ENCODE results near the gene UTP18.
A peak's percentile ranks its signal among the peaks of the same experiment; 100 is the strongest.

The UTP18 gene

DNA sequence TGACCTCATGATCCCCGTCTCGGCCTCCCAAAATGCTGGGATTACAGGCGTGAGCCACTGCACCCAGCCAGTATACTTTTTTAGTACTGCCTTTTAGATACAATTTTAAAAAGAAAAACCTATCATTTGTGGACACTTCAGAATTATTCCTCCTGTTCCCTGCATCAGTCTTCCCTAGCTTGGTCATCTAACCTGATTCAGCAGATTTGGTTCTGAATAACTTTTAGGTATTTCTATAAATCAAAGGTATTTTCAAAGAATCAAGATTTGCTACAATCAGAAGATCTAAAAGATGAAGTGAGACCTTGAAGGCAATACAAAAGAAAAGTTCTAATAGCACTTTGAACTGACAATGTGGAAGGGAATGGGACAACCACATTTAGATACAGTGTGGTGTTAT is 30.5 kb upstream of the UTP18 start:
- Histone ChIP-seq H4K20me1 (ENCODE audit: insufficient read depth, low read length) (no peaks in the 10 kb centered on the region), H3K36me3 (ENCODE audit: insufficient read depth, low read length) (no peaks in the 10 kb centered on the region), H3K27ac (ENCODE audit: low read depth, low read length, poor library complexity, severe bottlenecking) (peak overlapping the region; percentile 76), H2AFZ (ENCODE audit: low read length) (no peak overlapping the region), H3K9me2 (ENCODE audit: low read depth, low read length) (no peaks in the 10 kb centered on the region), H3F3A (ENCODE audit: insufficient read depth, low read length) (0 out of 2 replicates have a peak, but pooled peaks cover 2% of the 10 kb centered on the region), H3K4me2 (ENCODE audit: low read length) (peak overlapping the region; percentile 12; the same call in 1 of the 2 replicates), H3K9me3 (ENCODE audit: low read length) (no peaks in the 10 kb centered on the region), H3K27me3 (ENCODE audit: insufficient read depth, low read length) (no peaks in the 10 kb centered on the region), H3K4me3 (ENCODE audit: low read depth, low read length, poor library complexity, severe bottlenecking) (no peak overlapping the region), H3K4me1 (ENCODE audit: insufficient read depth, low read length, severe bottlenecking) (peaks cover 34% of the 10 kb centered on the region), H3K9ac (ENCODE audit: low read length) (peak overlapping the region; percentile 2; the same call in 1 of the 2 replicates), H3K79me2 (ENCODE audit: insufficient read depth, low read length) (peaks cover 42% of the 10 kb centered on the region)
- TF ChIP-seq, protein P1, sequence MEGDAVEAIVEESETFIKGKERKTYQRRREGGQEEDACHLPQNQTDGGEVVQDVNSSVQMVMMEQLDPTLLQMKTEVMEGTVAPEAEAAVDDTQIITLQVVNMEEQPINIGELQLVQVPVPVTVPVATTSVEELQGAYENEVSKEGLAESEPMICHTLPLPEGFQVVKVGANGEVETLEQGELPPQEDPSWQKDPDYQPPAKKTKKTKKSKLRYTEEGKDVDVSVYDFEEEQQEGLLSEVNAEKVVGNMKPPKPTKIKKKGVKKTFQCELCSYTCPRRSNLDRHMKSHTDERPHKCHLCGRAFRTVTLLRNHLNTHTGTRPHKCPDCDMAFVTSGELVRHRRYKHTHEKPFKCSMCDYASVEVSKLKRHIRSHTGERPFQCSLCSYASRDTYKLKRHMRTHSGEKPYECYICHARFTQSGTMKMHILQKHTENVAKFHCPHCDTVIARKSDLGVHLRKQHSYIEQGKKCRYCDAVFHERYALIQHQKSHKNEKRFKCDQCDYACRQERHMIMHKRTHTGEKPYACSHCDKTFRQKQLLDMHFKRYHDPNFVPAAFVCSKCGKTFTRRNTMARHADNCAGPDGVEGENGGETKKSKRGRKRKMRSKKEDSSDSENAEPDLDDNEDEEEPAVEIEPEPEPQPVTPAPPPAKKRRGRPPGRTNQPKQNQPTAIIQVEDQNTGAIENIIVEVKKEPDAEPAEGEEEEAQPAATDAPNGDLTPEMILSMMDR (IDR thresholded peaks at IDR 0.05; ENCODE audit: low read length) = no peak
- no peak for TF ChIP-seq EZH2 (IDR thresholded peaks at IDR 0.05; ENCODE audit: borderline replicate concordance, low read length)

DNA sequence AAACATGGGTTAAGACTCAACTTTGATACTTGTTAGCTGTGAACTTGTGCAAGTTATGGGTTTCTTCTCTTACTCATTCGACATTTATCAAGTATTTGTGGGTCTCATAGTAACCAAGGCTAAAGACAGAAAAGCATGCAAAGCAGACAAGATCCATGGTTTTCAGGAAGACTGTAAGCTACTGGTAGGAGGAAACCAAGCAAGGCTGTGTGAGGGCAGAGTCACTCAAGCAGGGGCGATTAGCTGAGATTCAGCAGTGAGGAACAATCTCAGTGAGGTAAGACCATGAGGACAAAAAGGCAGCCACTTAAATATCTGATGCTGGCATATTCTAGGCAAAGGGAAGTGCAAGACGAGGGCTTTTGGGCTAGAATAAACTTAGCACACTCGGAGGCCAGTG is 30.0 kb upstream of the UTP18 start:
- H3K27ac ChIP-seq (ENCODE audit: low read depth, low read length, poor library complexity, severe bottlenecking) = peak overlapping the region; percentile 76
- peak overlapping the region; percentile 12; the same call in 1 of the 2 replicates for H3K4me2 ChIP-seq (ENCODE audit: low read length)

DNA sequence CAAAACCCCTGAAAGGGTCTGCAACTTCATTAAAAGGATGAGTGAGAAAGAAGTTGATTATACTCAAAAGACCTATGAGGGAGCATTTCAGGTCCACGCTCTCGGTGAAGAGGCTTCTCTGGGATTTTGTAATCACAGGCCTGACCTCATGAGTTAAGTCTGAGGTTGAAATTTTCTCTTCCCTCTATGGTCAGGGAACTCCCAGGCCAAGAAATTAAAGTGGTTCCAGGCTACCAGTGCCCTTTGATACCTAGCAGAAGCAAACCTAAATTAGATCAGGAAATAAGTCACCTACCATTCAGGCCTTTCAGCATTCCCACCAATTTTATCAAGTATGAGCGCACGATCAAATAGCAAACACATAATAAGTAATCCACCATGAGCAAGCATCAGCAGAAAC is 28.3 kb upstream of the UTP18 start:
- H3K4me1 ChIP-seq (ENCODE audit: insufficient read depth, low read length, severe bottlenecking) = peaks cover 34% of the 10 kb centered on the region
- no peak overlapping the region for H3K4me3 ChIP-seq (ENCODE audit: low read depth, low read length, poor library complexity, severe bottlenecking)
- TF ChIP-seq, protein P1 (IDR thresholded peaks at IDR 0.05; ENCODE audit: low read length) = no peak
- TF ChIP-seq EZH2 (IDR thresholded peaks at IDR 0.05; ENCODE audit: borderline replicate concordance, low read length) = no peak
- H3K27me3 ChIP-seq (ENCODE audit: insufficient read depth, low read length) = no peaks in the 10 kb centered on the region
- no peak overlapping the region for H3K27ac ChIP-seq (ENCODE audit: low read depth, low read length, poor library complexity, severe bottlenecking)
- no peak overlapping the region for H2AFZ ChIP-seq (ENCODE audit: low read length)
- H3K9ac ChIP-seq (ENCODE audit: low read length) = no peak overlapping the region
- H3F3A ChIP-seq (ENCODE audit: insufficient read depth, low read length) = 0 out of 2 replicates have a peak, but pooled peaks cover 2% of the 10 kb centered on the region
- no peak overlapping the region for H3K4me2 ChIP-seq (ENCODE audit: low read length)
- peaks cover 48% of the 10 kb centered on the region for H3K79me2 ChIP-seq (ENCODE audit: insufficient read depth, low read length)
- H3K36me3 ChIP-seq (ENCODE audit: insufficient read depth, low read length) = no peaks in the 10 kb centered on the region
- H3K9me2 ChIP-seq (ENCODE audit: low read depth, low read length) = no peaks in the 10 kb centered on the region
- no peaks in the 10 kb centered on the region for H4K20me1 ChIP-seq (ENCODE audit: insufficient read depth, low read length)
- no peaks in the 10 kb centered on the region for H3K9me3 ChIP-seq (ENCODE audit: low read length)

More for the DNA sequence above, 30.0 kb upstream of the UTP18 start:
- H3K9ac ChIP-seq (ENCODE audit: low read length) = peak overlapping the region; percentile 2; the same call in 1 of the 2 replicates
- H3K79me2 ChIP-seq (ENCODE audit: insufficient read depth, low read length) = peaks cover 43% of the 10 kb centered on the region
- H3F3A ChIP-seq (ENCODE audit: insufficient read depth, low read length) = 0 out of 2 replicates have a peak, but pooled peaks cover 2% of the 10 kb centered on the region
- no peak overlapping the region for H2AFZ ChIP-seq (ENCODE audit: low read length)
- H3K36me3 ChIP-seq (ENCODE audit: insufficient read depth, low read length) = no peaks in the 10 kb centered on the region
- TF ChIP-seq, protein P1 (IDR thresholded peaks at IDR 0.05; ENCODE audit: low read length) = no peak
- TF ChIP-seq EZH2 (IDR thresholded peaks at IDR 0.05; ENCODE audit: borderline replicate concordance, low read length) = no peak
- peaks cover 34% of the 10 kb centered on the region for H3K4me1 ChIP-seq (ENCODE audit: insufficient read depth, low read length, severe bottlenecking)
- H4K20me1 ChIP-seq (ENCODE audit: insufficient read depth, low read length) = no peaks in the 10 kb centered on the region
- no peaks in the 10 kb centered on the region for H3K27me3 ChIP-seq (ENCODE audit: insufficient read depth, low read length)
- no peaks in the 10 kb centered on the region for H3K9me3 ChIP-seq (ENCODE audit: low read length)
- no peak overlapping the region for H3K4me3 ChIP-seq (ENCODE audit: low read depth, low read length, poor library complexity, severe bottlenecking)
- H3K9me2 ChIP-seq (ENCODE audit: low read depth, low read length) = no peaks in the 10 kb centered on the region
